ENCODE measurements around the gene KLHL5. TPM values are rescaled to one million over a fixed set of nuclear protein-coding genes. Genes with fewer than 3 reads are reported as not detected.
A peak's percentile ranks its signal among the peaks of the same experiment; 100 is the strongest.

KLHL5 gene
- total and polyA plus RNA-seq, 9 of the 15 experiments (the other 6 are each of a cell fraction or from before 2014, with no cell fraction given), result 8.0 to 30.8 (median 22.1) TPM

- TF ChIP-seq PCBP1 (IDR thresholded peaks at IDR 0.05; ENCODE audit: low read depth, low read length, poor library complexity, severe bottlenecking) (no peak), SMARCA4 (IDR thresholded peaks at IDR 0.05) (peak; percentile 29; the same call in 1 of the 2 replicates), SNRNP70 (optimal IDR thresholded peaks at IDR 0.05; ENCODE audit: low read depth, low read length) (no peak), ZNF318 (IDR thresholded peaks at IDR 0.05; ENCODE audit: borderline replicate concordance in 1 of 2, low read depth in 1 of 2) (no peak), ELK1 (CRISPR knock-in tag; IDR thresholded peaks at IDR 0.05) (no peak), SMAD2 (IDR thresholded peaks at IDR 0.05; ENCODE audit: low read depth, low read length) (no peak), BDP1 (IDR thresholded peaks at IDR 0.05; ENCODE audit: insufficient read depth, insufficient read length) (no peak), SP2 (IDR thresholded peaks at IDR 0.05; ENCODE audit: extremely low read depth, low read depth, low read length, poor library complexity, severe bottlenecking) (no peak)
- TF ChIP-seq, protein P1, sequence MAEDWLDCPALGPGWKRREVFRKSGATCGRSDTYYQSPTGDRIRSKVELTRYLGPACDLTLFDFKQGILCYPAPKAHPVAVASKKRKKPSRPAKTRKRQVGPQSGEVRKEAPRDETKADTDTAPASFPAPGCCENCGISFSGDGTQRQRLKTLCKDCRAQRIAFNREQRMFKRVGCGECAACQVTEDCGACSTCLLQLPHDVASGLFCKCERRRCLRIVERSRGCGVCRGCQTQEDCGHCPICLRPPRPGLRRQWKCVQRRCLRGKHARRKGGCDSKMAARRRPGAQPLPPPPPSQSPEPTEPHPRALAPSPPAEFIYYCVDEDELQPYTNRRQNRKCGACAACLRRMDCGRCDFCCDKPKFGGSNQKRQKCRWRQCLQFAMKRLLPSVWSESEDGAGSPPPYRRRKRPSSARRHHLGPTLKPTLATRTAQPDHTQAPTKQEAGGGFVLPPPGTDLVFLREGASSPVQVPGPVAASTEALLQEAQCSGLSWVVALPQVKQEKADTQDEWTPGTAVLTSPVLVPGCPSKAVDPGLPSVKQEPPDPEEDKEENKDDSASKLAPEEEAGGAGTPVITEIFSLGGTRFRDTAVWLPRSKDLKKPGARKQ (CRISPR knock-in tag; IDR thresholded peaks at IDR 0.05), result no peak
These were observed 17.6 kb upstream of the KLHL5 start (continued) for GRCh38 chr4:39044364-39044955.
